NCI-H524 (cell line): Measurements from ENCODE around the gene TEKTIP1.

ENCODE experiments used
- DNase-seq, 2 experiments: peaks; one replicate each; lab custom pipeline; 2025; lab: John Stamatoyannopoulos, UW

The TEKTIP1 gene

DNA sequence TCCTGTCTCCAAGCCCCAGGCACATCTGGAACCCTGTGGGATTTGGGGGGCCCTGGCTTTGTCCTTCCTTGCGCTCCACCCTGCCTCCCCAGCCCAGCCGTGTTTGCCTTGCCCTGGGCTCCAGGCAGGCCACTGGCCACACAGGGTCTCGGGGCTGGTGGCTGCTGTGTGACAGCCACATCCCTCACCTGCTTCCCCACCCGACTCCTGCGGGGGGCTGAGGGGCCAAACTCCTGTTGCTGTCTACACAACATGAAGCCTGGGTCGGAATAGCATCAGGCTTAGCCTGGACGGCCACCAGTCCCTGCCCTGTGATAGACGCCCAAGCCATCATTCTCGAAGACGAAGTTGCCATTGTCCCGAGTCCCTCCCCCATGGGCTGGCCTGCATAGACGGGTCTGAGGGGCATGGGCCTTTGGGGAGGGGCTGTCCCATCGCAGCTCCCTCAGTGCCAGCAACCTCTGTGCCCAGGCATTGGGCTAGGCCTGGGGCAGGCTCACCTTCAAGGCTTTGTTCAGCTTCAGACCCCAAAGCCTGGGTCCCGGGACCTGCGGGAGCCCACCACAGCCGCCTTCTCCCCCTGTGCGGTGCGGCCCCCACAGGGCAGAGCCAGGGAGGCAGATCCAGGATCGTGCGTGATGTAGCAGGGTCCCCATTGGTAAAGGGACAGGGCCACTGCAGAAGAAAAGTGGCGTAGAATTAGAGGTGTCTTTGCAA lies 15.5 kb upstream of the TEKTIP1 start:
- no peak for DNase-seq

DNA sequence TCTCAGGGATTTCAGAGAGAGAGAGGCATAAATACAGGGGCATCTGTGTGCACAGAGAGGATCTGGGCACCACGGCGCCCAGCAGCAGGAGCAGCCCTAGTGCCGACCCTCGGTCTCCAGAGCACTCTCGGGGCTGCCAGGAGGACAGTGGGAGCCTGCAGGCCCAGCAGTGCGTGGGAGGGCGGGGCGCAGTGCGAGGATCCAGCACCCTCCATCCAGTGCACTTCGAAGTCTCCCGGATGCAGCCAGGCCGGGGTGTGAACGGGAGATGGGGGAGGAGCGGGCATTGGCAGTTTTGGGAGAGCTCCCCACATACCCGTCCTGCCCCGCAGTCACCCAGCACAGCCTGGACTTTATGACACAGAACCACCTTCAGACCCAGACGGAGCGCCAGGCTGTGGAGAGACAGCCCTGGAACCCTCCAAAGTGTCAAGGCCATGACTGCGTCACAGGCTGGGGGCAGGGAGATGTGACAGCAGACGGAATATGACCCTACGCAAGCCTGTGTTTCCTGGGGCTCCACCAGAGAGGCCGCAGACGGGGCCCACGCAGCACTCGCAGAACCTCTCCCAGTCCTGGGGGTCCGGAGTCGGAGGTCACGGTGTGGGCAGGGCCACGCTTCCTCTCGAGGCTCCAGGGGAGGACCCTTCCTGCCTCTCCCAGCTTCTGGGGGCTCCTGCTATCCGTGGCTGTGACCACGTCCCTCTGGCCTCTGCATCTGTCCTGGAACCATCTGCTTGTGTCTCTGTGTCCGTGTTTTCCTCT lies 14.7 kb upstream of the TEKTIP1 start:
- DNase-seq: no peak

DNA sequence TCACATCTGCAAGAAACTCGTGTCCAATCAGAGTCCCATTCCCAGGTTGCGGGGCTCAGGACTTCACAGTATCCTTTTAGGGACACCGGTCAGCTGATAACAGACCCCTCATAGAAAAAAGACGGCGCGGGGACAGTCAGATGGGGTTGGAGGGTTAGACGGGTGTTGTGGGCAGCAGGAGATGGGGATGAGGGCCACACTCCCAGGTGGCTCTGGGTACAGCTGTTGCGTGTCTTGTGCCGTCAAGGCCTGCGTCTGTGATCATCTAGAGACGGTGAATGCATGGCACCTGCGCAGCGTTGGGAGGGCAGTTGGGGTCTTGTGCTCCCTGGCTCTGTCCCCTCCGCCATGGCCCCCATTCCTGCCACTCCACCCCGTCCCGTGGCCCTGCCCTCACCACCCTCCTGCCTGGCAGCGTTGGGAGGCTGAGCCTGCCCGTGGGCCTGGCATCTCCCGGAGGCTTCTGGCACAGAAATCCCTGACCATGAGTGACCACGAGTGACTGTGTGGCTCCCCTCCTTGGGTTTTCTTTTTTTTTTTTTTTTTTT lies 14.0 kb upstream of the TEKTIP1 start:
- DNase-seq: no peak

DNA sequence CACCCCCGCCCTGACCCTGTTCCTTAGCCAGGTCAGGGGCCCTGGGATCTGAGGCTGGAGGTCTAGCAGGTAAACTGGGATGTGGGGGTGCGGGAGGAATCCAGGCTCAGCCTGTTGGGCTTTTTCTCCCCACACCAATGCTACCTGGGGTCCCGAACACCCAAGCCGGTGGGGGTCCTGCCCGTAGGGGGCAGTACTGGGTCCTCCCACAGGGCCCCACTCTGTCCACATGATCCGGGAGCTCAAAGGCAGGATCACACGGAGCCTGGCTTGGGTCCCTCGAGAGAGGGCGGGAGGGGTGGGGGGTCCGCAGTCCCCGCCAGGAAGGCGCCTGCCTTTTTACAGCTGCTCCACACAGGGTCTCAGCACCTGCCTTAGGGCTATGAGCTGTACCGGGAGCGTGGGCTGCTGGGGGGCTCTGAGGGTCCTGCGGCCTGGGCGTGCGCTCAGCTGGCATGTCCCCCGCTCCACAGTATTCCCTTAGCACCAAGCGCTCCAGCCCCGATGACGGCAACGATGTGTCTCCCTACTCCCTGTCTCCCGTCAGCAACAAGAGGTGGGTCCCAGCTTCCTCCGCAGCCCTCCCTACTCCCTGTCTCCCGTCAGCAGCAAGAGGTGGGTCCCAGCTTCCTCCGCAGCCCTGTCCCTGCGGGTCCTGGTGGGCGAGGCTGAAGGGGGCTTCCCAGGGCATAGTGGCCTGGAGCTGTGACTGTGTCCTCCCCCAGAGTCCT lies 12.3 kb upstream of the TEKTIP1 start:
- DNase-seq: no peak

DNA sequence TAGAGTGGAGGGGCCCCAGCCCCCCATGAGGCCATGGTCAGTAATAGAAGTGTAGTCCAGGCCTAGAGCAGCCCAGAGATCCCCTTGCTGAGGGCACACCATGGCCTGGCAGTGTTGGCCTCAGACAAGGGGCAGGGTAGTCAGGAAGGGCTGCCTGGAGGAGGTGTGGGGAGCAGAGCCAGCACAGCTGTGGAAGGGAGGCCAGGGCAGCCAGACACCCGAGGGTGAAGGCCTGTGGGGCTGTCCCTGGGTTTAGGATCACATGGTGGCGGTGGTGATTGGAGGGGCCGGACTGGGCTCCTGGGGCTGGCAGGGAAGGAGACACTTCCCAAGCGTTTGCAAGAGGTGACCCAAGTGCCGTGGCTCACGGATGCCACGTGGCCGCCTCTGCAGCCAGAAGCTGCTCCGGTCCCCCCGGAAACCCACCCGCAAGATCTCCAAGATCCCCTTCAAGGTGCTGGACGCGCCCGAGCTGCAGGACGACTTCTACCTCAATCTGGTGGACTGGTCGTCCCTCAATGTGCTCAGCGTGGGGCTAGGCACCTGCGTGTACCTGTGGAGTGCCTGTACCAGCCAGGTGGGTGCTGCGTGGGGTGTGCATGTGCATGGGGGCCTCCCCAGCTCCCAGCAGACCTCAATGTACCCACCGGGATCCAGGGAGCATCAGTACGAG lies 11.6 kb upstream of the TEKTIP1 start:
- DNase-seq: no peak

DNA sequence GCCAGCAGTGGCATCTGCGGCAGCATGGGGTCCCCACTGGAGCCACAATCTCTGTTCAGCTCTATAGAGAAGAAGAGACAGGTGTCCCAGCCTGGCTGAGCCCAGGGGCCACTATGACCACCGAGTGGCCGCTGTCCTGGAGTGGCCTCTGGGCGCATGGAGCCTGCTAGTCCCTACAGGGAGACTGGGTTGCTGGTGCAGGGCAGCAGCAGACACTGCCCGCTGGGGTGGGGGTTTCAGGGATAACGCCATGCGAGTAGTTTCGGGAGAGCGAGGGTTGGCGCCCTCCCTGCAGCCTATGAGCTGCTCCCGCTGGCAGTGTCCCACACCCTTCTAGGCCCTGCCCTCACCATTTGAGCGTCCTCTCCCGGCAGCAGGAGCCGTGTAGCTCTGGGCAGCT lies 10.9 kb upstream of the TEKTIP1 start:
- no peak for DNase-seq

DNA sequence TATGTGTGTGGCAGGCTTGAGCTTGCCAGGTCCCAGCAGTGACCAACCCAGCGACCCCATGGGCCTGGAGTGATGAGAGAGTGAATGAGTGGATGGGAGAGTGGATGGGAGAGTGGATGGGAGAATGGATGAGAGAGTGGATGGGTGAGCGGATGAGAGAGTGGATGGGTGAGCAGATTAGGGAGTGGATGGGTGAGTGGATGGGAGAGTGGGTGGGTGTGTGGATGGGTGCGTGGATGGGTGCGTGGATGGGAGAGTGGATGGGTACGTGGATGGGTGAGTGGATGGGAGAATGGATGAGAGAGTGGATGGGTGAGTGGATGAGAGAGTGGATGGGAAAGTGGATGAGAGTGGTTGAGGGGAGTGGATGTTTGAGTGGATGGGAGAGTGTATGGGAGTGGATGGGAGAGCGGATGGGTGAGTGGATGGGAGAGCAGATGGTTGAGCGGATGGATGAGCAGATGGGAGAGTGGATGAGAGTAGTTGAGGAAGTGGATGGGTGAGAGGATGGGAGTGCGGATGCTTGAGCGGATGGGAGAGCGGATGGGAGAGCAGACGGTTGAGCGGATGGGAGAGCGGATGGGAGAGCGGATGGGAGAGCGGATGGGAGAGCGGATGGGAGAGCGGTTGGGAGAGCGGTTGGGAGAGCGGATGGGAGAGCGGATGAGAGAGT lies 10.3 kb upstream of the TEKTIP1 start:
- no peak for DNase-seq

DNA sequence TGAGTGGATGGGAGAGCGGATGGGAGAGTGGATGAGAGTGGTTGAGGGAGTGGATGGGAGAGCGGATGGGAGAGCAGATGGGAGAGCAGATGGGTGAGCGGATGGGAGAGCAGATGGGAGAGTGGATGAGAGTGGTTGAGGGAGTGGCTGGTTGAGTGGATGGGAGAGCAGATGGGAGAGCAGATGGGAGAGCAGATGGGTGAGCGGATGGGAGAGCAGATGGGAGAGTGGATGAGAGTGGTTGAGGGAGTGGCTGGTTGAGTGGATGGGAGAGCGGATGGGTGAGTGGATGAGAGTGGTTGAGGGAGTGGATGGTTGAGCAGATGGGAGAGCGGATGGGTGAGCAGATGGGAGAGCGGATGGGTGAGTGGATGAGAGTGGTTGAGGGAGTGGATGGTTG lies 9.7 kb upstream of the TEKTIP1 start:
- DNase-seq: peak in 1 of 2 experiments; percentile 52

DNA sequence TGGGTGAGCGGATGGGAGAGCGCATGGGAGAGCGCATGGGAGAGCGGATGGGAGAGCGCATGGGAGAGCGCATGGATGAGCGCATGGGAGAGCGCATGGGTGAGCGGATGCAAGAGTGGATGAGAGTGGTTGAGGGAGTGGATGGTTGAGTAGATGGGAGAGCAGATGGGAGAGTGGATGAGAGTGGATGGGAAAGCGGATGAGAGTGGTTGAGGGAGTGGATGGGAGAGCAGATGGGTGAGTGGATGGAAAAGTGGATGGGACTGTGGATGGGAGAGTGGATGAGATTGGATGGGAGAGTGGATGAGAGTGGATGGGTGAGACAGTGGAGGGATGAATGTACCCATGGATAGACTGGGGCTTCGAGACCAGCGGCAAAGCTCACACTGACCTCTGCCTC lies 8.6 kb upstream of the TEKTIP1 start:
- no peak for DNase-seq

DNA sequence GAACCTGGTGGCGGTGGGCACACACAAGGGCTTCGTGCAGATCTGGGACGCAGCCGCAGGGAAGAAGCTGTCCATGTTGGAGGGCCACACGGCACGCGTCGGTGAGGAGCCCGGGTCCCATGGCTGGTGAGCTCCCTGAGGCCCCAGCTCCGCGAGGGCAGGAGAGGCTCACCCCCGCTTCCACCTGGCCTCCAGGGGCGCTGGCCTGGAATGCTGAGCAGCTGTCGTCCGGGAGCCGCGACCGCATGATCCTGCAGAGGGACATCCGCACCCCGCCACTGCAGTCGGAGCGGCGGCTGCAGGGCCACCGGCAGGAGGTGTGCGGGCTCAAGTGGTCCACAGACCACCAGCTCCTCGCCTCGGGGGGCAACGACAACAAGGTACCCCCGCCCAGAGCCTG lies 7.3 kb upstream of the TEKTIP1 start:
- no peak for DNase-seq

DNA sequence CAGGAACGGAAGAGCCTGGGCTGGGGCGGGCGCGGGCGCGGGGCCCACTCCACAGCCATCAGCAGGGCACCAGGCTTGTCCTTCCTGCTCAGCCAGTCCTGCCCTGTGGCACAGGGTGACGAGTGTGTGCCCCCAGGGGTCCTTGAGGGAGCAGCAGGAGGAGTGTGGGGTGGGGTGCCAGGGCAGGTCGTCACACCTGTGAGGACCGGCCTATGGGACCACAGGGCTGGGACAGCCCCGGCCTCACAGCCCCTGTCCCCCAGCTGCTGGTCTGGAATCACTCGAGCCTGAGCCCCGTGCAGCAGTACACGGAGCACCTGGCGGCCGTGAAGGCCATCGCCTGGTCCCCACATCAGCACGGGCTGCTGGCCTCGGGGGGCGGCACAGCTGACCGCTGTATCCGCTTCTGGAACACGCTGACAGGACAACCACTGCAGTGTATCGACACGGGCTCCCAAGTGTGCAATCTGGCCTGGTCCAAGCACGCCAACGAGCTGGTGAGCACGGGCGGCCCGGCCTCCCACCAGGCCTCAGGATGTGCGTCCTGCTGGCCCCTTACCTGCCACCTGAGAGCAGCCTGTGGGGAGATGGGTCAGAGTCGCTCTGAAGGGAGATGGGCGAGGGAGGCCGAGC lies 6.7 kb upstream of the TEKTIP1 start:
- DNase-seq: no peak

DNA sequence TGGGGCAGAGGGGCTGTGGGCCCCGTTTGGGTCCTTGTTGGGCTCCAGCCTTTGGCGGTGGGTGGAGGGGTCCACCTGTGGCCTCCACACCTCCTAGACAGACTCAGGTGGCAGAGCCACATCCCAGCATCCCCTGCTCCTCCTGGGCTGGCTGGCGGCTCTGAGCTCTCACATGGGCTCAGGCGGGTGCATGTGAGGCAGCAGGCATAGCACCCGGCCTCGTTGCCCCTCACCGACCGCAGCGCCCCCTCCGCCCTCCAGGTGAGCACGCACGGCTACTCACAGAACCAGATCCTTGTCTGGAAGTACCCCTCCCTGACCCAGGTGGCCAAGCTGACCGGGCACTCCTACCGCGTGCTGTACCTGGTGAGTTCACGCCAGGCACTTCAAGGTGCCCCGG lies 5.9 kb upstream of the TEKTIP1 start:
- DNase-seq: no peak

DNA sequence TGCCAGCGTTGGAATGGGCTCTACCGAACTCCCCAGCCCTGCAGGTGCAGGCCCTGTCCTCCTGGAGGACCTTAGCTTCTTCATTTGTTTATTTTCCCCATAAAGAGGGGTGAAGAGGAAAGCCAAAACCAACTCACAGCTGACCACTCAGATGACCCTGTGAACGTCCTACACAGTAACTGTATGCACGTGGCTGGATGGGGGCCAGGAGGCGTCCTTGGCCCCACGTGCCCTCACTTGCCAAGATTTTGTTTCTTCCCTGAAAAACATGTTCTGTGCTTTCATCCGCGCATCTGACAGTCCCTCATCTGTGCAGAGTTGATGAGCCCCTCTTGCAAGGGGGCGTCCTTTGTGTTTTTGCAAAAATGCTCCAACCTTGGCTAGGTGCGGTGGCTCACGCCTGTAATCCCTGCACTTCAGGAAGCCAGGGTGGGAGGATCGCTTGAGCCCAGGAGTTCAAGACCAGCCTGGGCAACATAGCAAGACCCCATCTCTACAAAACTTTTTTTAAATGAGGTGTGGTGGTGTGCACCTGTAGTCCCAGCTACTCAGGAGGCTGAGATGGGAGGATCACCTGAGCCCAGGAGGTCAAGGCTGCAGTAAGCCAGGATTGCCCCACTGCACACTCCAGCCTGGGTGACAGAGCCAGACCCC lies 5.3 kb upstream of the TEKTIP1 start:
- no peak for DNase-seq

DNA sequence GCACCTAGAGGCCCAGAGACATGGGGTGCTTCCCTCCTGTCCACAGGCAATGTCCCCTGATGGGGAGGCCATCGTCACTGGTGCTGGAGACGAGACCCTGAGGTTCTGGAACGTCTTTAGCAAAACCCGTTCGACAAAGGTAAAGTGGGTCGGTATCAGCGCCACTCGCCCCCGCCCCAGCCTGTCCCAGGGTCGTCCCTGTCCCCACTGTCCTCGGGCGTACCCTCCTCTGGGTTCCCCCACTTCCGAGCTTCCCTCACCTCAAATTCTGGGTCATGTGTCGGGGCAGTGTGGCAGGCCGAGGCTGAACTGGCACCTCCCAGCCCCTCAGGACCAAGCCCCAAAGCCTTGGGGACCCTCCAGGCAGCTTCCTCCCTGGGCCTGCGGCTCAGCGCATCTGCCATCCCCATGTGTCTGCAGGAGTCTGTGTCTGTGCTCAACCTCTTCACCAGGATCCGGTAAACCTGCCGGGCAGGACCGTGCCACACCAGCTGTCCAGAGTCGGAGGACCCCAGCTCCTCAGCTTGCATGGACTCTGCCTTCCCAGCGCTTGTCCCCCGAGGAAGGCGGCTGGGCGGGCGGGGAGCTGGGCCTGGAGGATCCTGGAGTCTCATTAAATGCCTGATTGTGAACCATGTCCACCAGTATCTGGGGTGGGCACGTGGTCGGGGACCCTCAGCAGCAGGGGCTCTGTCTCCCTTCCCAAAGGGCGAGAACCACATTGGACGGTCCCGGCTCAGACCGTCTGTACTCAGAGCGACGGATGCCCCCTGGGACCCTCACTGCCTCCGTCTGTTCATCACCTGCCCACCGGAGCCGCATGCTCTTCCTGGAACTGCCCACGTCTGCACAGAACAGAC lies 4.4 kb upstream of the TEKTIP1 start:
- DNase-seq: no peak

DNA sequence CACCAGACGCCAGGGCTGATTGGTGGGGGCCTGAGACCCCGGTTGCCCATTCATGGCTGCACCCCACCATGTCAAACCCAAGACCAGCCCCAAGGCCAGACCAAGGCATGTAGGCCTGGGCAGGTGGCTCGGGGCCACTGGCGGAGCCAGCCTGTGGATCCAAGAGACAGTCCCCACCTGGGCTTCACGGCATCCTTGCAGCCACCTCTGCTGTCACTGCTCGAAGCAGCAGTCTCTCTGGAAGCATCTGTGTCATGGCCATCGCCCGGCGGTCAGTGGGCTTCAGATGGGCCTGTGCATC lies 3.8 kb upstream of the TEKTIP1 start:
- DNase-seq: no peak

DNA sequence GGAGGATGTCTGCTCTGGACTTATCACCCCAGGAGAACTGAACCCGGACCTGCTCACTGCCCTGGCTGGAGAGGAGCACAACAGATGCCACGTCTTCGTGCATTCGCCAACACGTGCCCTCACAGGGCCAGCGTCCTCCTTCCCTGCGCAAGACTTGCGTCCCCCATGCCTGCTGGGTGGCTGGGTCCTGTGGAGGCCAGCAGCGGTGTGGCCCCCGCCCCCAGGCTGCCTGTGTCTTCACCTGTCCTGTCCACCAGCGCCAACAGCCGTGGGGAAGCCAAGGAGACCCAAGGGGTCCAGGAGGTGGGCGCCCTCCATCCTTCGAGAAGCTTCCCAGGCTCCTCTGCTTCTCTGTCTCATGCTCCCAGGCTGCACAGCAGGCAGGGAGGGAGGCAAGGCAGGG lies 3.4 kb upstream of the TEKTIP1 start:
- DNase-seq: no peak

DNA sequence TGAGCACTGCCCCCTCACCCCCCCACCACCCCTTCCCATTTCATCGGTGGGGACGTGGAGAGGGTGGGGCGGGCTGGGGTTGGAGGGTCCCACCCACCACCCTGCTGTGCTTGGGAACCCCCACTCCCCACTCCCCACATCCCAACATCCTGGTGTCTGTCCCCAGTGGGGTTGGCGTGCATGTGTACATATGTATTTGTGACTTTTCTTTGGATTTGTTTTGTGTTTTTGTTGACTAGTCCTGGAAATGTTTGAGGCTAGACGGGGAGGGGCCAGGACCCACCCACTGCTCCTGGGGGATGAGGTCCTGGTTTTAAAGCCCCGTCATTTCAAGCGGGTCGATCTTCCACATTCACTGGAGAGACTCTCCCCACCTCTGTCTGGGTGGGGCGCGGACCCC lies 3.0 kb upstream of the TEKTIP1 start:
- no peak for DNase-seq

DNA sequence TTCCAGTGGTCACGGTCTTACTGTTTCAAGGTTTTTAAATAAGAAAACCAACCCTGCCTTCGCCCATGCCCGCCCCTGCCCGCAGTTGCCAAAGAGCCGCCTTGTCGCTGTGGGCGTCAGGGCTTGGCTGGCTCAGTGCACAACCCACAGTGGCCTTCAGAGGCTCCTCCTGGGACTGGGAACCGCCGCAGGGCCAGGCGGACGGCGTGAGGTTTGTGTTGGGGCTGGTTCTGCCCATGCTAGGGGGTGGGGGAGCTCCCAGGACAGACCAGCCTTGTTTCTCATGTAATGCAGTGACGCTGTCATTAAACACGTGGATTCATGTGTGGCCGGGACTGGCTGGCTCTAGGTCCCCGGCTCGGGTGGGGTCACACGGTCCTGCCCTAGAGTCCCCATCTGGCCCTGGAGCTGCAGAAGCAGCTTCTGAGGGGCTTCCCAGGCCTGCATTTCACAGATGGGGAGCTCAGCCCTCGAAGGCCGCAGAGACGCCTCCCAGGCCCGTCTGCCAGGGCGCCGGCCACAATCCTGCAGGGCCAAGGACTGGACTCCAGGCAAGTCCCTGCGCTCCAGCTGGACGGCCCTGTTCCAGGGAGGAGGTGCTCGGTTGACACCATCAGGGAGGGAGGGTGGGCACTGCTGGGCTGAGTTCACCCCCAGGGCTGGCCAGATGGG lies 2.4 kb upstream of the TEKTIP1 start:
- DNase-seq: no peak

DNA sequence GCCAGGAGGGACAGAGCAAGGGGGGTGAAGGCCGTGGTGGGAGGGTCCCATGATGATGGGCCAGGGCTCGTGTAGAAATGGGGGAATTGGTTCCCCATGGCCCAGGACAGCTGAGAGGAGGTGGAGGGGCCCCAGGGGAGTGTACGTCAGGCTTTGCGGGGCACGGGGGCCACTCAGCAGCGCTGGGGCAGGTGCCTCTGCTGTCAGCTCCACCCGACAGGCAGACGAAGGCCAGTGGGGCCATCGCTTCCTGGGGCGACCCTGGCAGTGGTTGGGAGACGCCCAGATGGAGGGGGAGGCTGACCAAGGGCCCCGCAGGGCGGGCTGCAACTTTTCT lies 1.9 kb upstream of the TEKTIP1 start:
- DNase-seq: no peak
